SK-N-SH treated with all-trans-retinoic acid at 6 μM for 48 hours (cell line): ENCODE results near the gene ISM2.

Source experiments
- OSR1 ChIP-seq: fragments of 250-450 bp; sonication (Bioruptor Pico); IDR thresholded peaks from 2 replicates; pipeline ENCODE4 v1.8.0; 2022; ENCODE audit warnings: moderate library complexity, mild to moderate bottlenecking, inconsistent platforms
- RARB ChIP-seq: fragments of 250-450 bp; sonication (Bioruptor Pico); IDR thresholded peaks from 2 replicates; pipeline ENCODE4 v1.8.0; 2021; ENCODE audit warnings: mild to moderate bottlenecking, moderate library complexity
- TF ChIP-seq, protein P1 (sequence below): fragments of 250-450 bp; sonication (Bioruptor Pico); IDR thresholded peaks from 2 replicates; pipeline ENCODE4 v1.5.1; 2020; ENCODE audit warnings: low read depth, mild to moderate bottlenecking, moderate library complexity

DNA sequence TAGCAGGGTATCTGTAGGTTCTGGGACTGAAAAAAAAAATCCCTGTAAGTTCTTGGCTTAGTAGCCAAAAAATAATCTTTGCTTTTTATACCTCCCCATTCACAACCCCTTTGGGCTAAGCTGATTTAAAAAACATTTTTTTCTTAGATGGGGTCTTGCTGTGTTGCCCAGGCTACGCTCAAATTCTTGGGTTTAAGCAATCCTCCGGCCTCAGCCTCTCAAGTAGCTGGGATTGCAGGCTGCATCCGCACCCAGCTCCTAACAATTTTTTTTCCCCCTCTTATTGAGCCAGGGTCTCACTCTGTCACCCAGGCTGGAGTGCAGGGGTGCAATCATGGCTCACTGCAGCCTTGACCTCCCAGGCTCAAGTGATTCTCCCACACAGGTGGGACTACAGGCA lies 9.1 kb upstream of the ISM2 start:
- TF ChIP-seq OSR1 (no peak), RARB (no peak)
- TF ChIP-seq, protein P1, sequence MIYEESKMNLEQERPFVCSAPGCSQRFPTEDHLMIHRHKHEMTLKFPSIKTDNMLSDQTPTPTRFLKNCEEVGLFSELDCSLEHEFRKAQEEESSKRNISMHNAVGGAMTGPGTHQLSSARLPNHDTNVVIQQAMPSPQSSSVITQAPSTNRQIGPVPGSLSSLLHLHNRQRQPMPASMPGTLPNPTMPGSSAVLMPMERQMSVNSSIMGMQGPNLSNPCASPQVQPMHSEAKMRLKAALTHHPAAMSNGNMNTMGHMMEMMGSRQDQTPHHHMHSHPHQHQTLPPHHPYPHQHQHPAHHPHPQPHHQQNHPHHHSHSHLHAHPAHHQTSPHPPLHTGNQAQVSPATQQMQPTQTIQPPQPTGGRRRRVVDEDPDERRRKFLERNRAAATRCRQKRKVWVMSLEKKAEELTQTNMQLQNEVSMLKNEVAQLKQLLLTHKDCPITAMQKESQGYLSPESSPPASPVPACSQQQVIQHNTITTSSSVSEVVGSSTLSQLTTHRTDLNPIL (CRISPR knock-in tag), result no peak
